ENCODE results near the gene UCN.

Gene UCN

DNA sequence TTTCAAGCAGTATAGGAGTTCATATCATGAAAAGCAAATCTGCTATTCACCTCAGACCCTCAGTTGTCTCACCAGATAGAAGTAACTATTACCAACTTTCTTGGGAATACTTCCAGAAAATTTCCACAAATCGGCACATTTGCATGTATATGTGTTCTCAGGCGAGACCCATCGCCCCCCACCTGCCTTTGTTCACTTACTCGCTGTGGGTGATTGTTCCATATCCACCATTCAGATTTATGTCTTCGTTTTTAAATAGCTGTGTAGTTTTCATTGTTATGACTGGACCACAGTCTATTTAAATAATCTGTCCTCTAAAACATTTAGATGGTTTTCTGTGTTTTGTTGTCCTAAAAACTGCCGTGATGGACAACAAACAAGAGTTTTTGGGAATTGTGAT is 22.8 kb downstream of the UCN start:
- Histone ChIP-seq H3K36me3 (ENCODE audit: control insufficient read depth, insufficient read depth, low read length) (no peaks in the 10 kb centered on the region), H3K27me3 (replicated peaks; ENCODE audit: control insufficient read depth, insufficient read depth, low read length) (peaks cover 3% of the 10 kb centered on the region), H3K4me3 (replicated peaks; ENCODE audit: low read depth, low read length) (no peak overlapping the region)
- DNase-seq (ENCODE audit: extremely low read depth, insufficient read length): no peak
- TF ChIP-seq, protein P1, sequence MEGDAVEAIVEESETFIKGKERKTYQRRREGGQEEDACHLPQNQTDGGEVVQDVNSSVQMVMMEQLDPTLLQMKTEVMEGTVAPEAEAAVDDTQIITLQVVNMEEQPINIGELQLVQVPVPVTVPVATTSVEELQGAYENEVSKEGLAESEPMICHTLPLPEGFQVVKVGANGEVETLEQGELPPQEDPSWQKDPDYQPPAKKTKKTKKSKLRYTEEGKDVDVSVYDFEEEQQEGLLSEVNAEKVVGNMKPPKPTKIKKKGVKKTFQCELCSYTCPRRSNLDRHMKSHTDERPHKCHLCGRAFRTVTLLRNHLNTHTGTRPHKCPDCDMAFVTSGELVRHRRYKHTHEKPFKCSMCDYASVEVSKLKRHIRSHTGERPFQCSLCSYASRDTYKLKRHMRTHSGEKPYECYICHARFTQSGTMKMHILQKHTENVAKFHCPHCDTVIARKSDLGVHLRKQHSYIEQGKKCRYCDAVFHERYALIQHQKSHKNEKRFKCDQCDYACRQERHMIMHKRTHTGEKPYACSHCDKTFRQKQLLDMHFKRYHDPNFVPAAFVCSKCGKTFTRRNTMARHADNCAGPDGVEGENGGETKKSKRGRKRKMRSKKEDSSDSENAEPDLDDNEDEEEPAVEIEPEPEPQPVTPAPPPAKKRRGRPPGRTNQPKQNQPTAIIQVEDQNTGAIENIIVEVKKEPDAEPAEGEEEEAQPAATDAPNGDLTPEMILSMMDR (IDR thresholded peaks at IDR 0.05; ENCODE audit: insufficient read depth, low read length, poor library complexity, severe bottlenecking): no peak

DNA sequence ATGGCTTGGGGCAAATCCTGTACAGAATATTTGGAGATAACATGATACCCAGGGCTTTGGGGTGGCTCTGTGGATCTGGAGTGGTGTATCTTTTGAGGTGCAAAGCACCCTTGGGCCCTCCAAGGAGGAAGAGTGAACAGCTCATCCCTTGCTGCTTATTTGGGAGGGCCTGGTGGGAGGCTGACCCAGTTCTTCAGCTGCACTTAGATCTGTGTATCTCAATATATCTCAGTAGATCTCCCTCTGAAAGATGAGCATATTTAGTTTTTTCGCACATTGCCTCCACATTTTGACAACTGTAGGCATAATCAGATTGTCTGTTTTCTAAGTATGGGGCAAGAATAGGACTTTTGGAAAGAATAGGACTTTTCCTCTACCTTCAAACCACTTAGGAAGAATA is 23.2 kb downstream of the UCN start:
- TF ChIP-seq, protein P1 (IDR thresholded peaks at IDR 0.05; ENCODE audit: insufficient read depth, low read length, poor library complexity, severe bottlenecking): no peak
- peaks cover 3% of the 10 kb centered on the region for H3K27me3 ChIP-seq (replicated peaks; ENCODE audit: control insufficient read depth, insufficient read depth, low read length)
- H3K36me3 ChIP-seq (ENCODE audit: control insufficient read depth, insufficient read depth, low read length): no peaks in the 10 kb centered on the region
- no peak overlapping the region for H3K4me3 ChIP-seq (replicated peaks; ENCODE audit: low read depth, low read length)
- DNase-seq (ENCODE audit: extremely low read depth, insufficient read length): no peak

DNA sequence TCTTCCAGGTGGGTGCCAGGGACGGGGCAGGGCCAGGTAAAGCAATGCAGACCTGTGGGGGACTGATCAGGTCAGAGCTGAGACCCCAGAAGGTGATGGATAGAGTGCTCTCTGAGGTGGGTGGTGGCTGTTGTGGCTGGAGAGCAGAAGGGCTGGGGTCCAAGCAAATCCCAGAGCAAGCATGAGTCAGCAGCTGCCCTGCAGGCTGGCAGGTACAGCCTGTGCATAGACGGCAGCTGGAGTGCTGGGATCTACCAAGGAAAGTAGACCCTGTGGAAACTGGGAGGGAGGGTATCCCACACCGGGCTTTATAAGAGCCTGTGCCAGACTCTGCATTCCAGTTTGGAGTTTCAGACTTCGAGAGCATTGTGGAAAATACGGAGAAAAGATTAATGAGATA is 25.4 kb downstream of the UCN start:
- Histone ChIP-seq H3K36me3 (ENCODE audit: control insufficient read depth, insufficient read depth, low read length) (no peaks in the 10 kb centered on the region), H3K4me3 (replicated peaks; ENCODE audit: low read depth, low read length) (no peak overlapping the region), H3K27me3 (replicated peaks; ENCODE audit: control insufficient read depth, insufficient read depth, low read length) (peaks cover 3% of the 10 kb centered on the region)
- TF ChIP-seq, protein P1 (IDR thresholded peaks at IDR 0.05; ENCODE audit: insufficient read depth, low read length, poor library complexity, severe bottlenecking): no peak
- DNase-seq (ENCODE audit: extremely low read depth, insufficient read length): no peak

DNA sequence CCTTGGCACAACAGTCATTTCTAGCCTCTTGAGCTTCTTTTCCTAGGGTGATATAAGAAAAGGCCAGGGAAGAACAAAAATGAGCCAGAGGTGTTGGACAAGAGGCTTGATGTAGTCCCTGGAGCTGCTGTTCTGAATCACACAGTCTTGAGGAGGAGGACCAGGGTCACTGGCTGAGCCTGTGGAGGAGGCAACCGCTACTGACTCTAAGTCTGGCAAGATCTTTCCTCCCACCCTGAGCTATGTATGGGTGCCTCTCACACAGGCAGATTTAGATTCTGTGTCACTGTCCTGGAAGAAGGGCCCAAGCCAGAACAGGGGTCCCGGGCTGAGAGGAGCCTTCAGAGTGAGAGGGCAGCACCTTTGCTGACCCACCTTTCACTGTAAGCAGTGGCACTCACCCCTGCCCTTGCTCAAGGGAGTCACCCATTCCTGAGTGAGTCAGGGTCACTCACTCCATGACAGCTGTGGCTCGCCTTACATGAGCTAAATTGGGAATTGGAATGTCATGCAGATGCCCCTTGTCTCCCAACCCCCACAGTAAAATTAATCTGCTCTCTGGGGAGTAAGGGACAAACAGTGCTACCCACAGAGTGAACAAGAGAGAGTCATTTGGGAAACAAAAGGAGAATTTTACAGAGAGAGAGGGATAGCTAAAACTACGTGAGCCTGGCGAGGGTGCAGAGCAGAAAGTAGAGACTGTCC is 26.2 kb downstream of the UCN start, which contains the start of gene TRIM54:
TSS of gene TRIM54 (plus strand) at position 575 of the 705 bp plus-strand sequence. CDS start 303 bp downstream, outside the sequence.
- TF ChIP-seq, protein P1 (IDR thresholded peaks at IDR 0.05; ENCODE audit: insufficient read depth, low read length, poor library complexity, severe bottlenecking): no peak
- H3K36me3 ChIP-seq (ENCODE audit: control insufficient read depth, insufficient read depth, low read length): no peaks in the 10 kb centered on the region
- no peak for DNase-seq (ENCODE audit: extremely low read depth, insufficient read length)
- no peak within 1 kb of the TSS for H3K4me3 ChIP-seq (replicated peaks; ENCODE audit: low read depth, low read length)
- peaks cover 3% of the 10 kb centered on the region for H3K27me3 ChIP-seq (replicated peaks; ENCODE audit: control insufficient read depth, insufficient read depth, low read length)

DNA sequence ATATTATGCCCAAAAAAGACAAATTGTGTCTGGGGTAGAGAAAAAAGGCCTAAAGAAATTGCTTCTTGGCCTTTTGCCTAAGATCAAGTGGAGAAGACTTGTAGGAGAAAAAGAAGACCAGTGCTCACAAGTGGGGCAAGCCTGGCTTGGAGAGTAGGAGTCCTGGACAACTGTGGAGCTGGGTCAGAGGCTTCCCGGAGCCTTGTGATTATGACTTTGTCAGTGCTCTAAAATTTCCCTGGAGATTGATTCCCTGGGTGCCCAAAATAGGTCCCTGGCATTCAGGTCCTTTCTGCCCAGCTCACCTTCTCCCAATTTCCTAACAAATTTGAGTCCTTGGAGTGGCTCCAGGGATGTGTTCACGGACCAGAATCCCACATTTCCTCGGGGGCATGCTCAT is 26.8 kb downstream of the UCN start:
- H3K36me3 ChIP-seq (ENCODE audit: control insufficient read depth, insufficient read depth, low read length): no peaks in the 10 kb centered on the region
- TF ChIP-seq, protein P1 (IDR thresholded peaks at IDR 0.05; ENCODE audit: insufficient read depth, low read length, poor library complexity, severe bottlenecking): no peak
- no peak for DNase-seq (ENCODE audit: extremely low read depth, insufficient read length)
- no peak overlapping the region for H3K4me3 ChIP-seq (replicated peaks; ENCODE audit: low read depth, low read length)
- peaks cover 3% of the 10 kb centered on the region for H3K27me3 ChIP-seq (replicated peaks; ENCODE audit: control insufficient read depth, insufficient read depth, low read length)
